Kidney (tissue), 14 donors: ENCODE measurements around the gene CMSS1. TPM values are rescaled to one million over a fixed set of nuclear protein-coding genes. Genes with fewer than 3 reads are reported as not detected.

Experiments
- DNase-seq, 5 donors: peaks; one replicate each; pipeline ENCODE4 v3.0.0-alpha.2; 2013 to 2020
- FAIRE-seq: peaks from 2 replicates; lab custom pipeline; 2012; peaks lifted over from hg19 to GRCh38; lab: Jason Lieb, UNC
- H3K27ac ChIP-seq, 2 donors: one replicate each; pipeline ENCODE4 v1.7.0; 2013; ENCODE audit warnings: low read depth in 2 of 2, low read length in 2 of 2, inconsistent platforms in 1 of 2
- H3K27me3 ChIP-seq: one replicate; pipeline ENCODE4 v1.7.1; 2013; ENCODE audit warnings: low read length, inconsistent platforms; ENCODE audit not compliant: control insufficient read depth, insufficient read depth
- H3K36me3 ChIP-seq, 3 donors: one replicate each; pipeline versions ENCODE4 v1.7.0 to v1.7.1; 2013; ENCODE audit warnings: low read length in 3 of 3, control low read depth in 1 of 3, inconsistent platforms in 1 of 3; ENCODE audit not compliant: insufficient read depth in 3 of 3, control insufficient read depth in 2 of 3
- H3K4me1 ChIP-seq, 3 donors: one replicate each; pipeline versions ENCODE4 v1.7.0 to v1.7.1; 2013; ENCODE audit warnings: low read length in 3 of 3, inconsistent platforms in 1 of 3, low read depth in 1 of 3; ENCODE audit not compliant: control insufficient read depth in 2 of 3, insufficient read depth in 2 of 3
- H3K4me3 ChIP-seq, 3 donors: one replicate each; pipeline versions ENCODE4 v1.7.0 to v1.8.1; 2013; ENCODE audit warnings: low read length in 3 of 3, control low read depth in 1 of 3, inconsistent platforms in 1 of 3
- H3K9ac ChIP-seq, 3 donors: one replicate each; pipeline versions ENCODE4 v1.7.0 to v1.7.1; 2013; ENCODE audit warnings: low read length in 3 of 3, control low read depth in 1 of 3, inconsistent platforms in 1 of 3
- H3K9me3 ChIP-seq, 3 donors: one replicate each; pipeline versions ENCODE4 v1.7.0 to v1.7.1; 2013; ENCODE audit warnings: low read length in 3 of 3, control low read depth in 1 of 3, inconsistent platforms in 1 of 3; ENCODE audit not compliant: control insufficient read depth in 2 of 3, insufficient read depth in 1 of 3
- intact Hi-C: fragments of 100-400 bp; cut with DNase I; formaldehyde crosslinking; loops from one replicate; pipeline ENCODE4 v1.11.1; 2022
- polyA plus RNA-seq: library from polyadenylated mRNA; stranded (reverse); fragments of 350-450 nt; fragmentation: Illumina TruSeq; extraction: RNeasy Lipid Tissue Mini Kit (QIAGEN cat#74804); gene quantifications from one replicate; pipeline ENCODE4 v1.2.3, GENCODE V29; 2014; ENCODE audit warnings: low read depth, low replicate concordance; ENCODE audit not compliant: insufficient read depth
- total RNA-seq: library from RNA; stranded (reverse); fragmentation: NEBNext Ultra II Directional; extraction: Animal tissue kit (Norgen Biotek cat#: 25700); gene quantifications from one replicate; pipeline ENCODE4 v1.2.1, GENCODE V29; 2021
- TF ChIP-seq, protein P1 (sequence below): IDR thresholded peaks from 3 replicates; pipeline ENCODE4 v1.5.1; 2012; ENCODE audit warnings: mild to moderate bottlenecking, moderate library complexity, borderline replicate concordance; ENCODE audit not compliant: insufficient read depth; ENCODE audit errors: extremely low read depth
- donor health status: control.
- donor health status: control.
- donor health status: control.
- donor health status: control.
- donor health status: control.
- donor health status: DM: yes; HTN: yes; CAD: no.
- donor health status: Normal renal cell carcinoma (clear cell type).

Gene CMSS1
- total and polyA plus RNA-seq, 2 donors from 2014 or later, result 26.4 to 27.0 TPM

DNA sequence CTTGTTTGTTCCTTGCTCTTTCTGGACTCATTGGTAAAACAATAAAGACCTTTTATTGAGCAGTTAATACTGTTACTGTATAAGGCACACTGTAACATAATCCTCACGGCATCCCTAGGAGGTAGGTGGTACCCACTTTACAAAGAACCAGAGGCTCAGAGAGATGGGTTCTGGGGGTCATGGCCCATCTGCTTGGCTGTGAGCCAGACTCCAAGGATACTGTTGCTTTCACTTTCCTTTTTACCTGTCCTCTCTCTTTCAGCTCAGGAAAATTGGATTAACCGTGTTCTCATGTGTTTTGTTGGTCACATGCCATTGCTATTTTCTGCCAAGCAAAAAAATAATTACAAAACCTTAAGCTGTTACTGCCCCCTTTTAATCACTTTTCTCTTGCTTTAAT, 331.5 kb downstream of the CMSS1 start:
- TF ChIP-seq, protein P1, sequence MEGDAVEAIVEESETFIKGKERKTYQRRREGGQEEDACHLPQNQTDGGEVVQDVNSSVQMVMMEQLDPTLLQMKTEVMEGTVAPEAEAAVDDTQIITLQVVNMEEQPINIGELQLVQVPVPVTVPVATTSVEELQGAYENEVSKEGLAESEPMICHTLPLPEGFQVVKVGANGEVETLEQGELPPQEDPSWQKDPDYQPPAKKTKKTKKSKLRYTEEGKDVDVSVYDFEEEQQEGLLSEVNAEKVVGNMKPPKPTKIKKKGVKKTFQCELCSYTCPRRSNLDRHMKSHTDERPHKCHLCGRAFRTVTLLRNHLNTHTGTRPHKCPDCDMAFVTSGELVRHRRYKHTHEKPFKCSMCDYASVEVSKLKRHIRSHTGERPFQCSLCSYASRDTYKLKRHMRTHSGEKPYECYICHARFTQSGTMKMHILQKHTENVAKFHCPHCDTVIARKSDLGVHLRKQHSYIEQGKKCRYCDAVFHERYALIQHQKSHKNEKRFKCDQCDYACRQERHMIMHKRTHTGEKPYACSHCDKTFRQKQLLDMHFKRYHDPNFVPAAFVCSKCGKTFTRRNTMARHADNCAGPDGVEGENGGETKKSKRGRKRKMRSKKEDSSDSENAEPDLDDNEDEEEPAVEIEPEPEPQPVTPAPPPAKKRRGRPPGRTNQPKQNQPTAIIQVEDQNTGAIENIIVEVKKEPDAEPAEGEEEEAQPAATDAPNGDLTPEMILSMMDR, result no peak
- intact Hi-C loops, result no loop called here
- no peaks in the 10 kb centered on the region for H3K4me1 ChIP-seq

GRCh38 chr3:100149713-100150415, 332.2 kb downstream of the CMSS1 start:
- H3K27me3 ChIP-seq, result no peaks in the 10 kb centered on the region
- intact Hi-C loops, result no loop called here
- no peak for FAIRE-seq
- no peak for DNase-seq
- no peaks in the 10 kb centered on the region for H3K36me3 ChIP-seq
- TF ChIP-seq, protein P1, result no peak
- peaks cover 0 to 1% (median 0%) of the 10 kb centered on the region in 3 donors for H3K9me3 ChIP-seq
- no peaks in the 10 kb centered on the region for H3K4me1 ChIP-seq
- H3K27ac ChIP-seq, result no peak overlapping the region
- no peak overlapping the region for H3K9ac ChIP-seq
- no peak overlapping the region for H3K4me3 ChIP-seq

More for the DNA sequence above, 331.5 kb downstream of the CMSS1 start:
- H3K4me3 ChIP-seq, result no peak overlapping the region
- no peaks in the 10 kb centered on the region for H3K27me3 ChIP-seq
- FAIRE-seq, result no peak
- no peak overlapping the region for H3K27ac ChIP-seq
- H3K9me3 ChIP-seq, result peaks cover 0 to 1% (median 0%) of the 10 kb centered on the region in 3 donors
- H3K36me3 ChIP-seq, result no peaks in the 10 kb centered on the region
- no peak for DNase-seq
- H3K9ac ChIP-seq, result no peak overlapping the region

DNA sequence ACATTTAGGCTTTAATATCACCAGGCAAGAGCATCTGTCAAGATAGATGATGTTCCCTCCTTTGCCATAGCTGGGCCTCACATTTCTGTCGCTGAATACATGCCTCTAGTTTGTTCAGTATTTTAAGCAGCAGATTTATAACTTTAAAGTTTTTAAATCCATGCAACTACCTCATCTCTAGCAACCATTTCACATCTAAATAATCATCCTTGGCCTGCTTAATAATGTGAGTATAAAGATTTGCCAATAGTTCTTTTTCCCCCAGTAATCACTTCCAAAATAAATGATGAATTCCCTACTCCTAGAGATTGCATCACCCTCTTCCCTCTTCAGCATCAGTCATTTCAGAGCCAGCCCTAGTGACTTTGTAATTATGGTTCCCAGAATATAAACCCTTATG, 332.8 kb downstream of the CMSS1 start:
- no peak overlapping the region for H3K27ac ChIP-seq
- no peak for FAIRE-seq

More for the DNA sequence above, 332.8 kb downstream of the CMSS1 start:
- TF ChIP-seq, protein P1, result no peak
- H3K9ac ChIP-seq, result no peak overlapping the region
- no peaks in the 10 kb centered on the region for H3K4me1 ChIP-seq
- intact Hi-C loops, result no loop called here
- H3K27me3 ChIP-seq, result no peaks in the 10 kb centered on the region
- no peaks in the 10 kb centered on the region for H3K36me3 ChIP-seq
- no peak for DNase-seq
- peaks cover 1 to 5% (median 3%) of the 10 kb centered on the region in 3 donors for H3K9me3 ChIP-seq
- H3K4me3 ChIP-seq, result no peak overlapping the region
